Mesodermal cell (in vitro differentiated cells): ENCODE measurements around the gene GLOD4.

ENCODE experiments used
- H3K27ac ChIP-seq: 2 replicates; pipeline ENCODE4 v1.7.0; 2013; ENCODE audit warnings: mild to moderate bottlenecking, low read depth, low read length, moderate library complexity; ENCODE audit not compliant: severe bottlenecking
- H3K36me3 ChIP-seq: 2 replicates; pipeline ENCODE4 v1.7.1; 2013; ENCODE audit warnings: mild to moderate bottlenecking, low read length, moderate library complexity; ENCODE audit not compliant: control insufficient read depth, insufficient read depth
- H3K4me1 ChIP-seq: one replicate; pipeline ENCODE4 v1.7.1; 2013; ENCODE audit warnings: mild to moderate bottlenecking, low read length; ENCODE audit not compliant: insufficient read depth, control insufficient read depth, poor library complexity, severe bottlenecking
- H3K4me3 ChIP-seq: 2 replicates; pipeline ENCODE4 v1.7.0; 2013; ENCODE audit warnings: low read length, control low read depth, mild to moderate bottlenecking; ENCODE audit not compliant: insufficient read depth, poor library complexity, severe bottlenecking; ENCODE audit errors: extremely low read depth
- H3K9me3 ChIP-seq: 2 replicates; pipeline ENCODE4 v1.7.1; 2013; ENCODE audit warnings: mild to moderate bottlenecking, low read length, moderate library complexity; ENCODE audit not compliant: control insufficient read depth
- WGBS, 2 experiments: methylation state at CpG; one replicate each; pipeline ENCODE4 v1.1.5; 2013; ENCODE audit warnings: missing lambda C conversion rate in 2 of 2; ENCODE audit not compliant: insufficient coverage in 2 of 2; 5-methylcytosine and 5-hydroxymethylcytosine counted together

Gene GLOD4

DNA sequence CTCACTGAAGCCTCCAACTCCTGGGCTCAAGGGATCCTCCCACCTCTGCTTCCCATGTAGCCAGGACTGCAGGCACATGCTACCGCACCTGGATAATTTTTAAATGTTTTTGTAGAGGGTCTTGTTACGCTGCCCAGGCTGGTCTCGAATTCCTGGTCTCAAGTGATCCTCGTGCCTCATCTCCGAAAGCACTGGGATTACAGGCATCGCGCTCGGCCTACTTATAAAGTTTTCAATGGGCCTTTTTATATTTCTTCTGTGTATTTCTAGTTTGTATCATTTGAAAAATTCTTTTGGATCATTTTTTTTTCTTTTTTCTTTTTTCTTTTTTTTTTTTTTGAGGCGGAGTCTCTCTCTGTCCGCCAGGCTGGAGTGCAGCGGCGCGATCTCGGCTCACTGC, 57.0 kb downstream of the GLOD4 start:
- H3K4me1 ChIP-seq, result no peaks in the 10 kb centered on the region
- no peak overlapping the region for H3K27ac ChIP-seq
- H3K4me3 ChIP-seq, result no peak overlapping the region
- WGBS, 2 experiments, result 92 to 94% methylated on average over 4 to 10 of the region's 14 CpGs
- no peaks in the 10 kb centered on the region for H3K9me3 ChIP-seq
- no peaks in the 10 kb centered on the region for H3K36me3 ChIP-seq

DNA sequence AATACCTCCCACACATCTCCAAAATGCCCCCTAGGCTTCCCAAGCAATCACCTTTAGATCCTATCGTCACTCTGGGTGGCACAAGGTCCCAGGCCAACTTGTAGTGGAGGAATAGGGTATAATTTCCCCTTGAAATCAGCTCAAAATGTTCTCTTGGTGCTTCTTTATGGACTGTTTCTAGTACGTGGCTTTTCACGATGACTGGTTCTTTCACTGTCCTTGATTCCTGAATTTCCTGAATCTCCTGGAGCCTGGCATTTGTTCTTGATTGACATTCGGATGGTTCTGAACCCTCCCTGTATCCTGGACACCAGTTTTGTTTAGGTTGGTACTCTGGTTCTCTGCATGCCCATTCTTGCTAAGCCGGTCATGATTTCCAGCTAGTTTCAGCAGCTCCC, 60.5 kb downstream of the GLOD4 start:
- Histone ChIP-seq H3K27ac (no peak overlapping the region), H3K4me3 (no peak overlapping the region), H3K9me3 (no peaks in the 10 kb centered on the region), H3K36me3 (no peaks in the 10 kb centered on the region), H3K4me1 (no peaks in the 10 kb centered on the region)
- whole genome bisulfite sequencing, 2 experiments, result 82 to 83% methylated on average over 3 to 5 of the region's 5 CpGs

DNA sequence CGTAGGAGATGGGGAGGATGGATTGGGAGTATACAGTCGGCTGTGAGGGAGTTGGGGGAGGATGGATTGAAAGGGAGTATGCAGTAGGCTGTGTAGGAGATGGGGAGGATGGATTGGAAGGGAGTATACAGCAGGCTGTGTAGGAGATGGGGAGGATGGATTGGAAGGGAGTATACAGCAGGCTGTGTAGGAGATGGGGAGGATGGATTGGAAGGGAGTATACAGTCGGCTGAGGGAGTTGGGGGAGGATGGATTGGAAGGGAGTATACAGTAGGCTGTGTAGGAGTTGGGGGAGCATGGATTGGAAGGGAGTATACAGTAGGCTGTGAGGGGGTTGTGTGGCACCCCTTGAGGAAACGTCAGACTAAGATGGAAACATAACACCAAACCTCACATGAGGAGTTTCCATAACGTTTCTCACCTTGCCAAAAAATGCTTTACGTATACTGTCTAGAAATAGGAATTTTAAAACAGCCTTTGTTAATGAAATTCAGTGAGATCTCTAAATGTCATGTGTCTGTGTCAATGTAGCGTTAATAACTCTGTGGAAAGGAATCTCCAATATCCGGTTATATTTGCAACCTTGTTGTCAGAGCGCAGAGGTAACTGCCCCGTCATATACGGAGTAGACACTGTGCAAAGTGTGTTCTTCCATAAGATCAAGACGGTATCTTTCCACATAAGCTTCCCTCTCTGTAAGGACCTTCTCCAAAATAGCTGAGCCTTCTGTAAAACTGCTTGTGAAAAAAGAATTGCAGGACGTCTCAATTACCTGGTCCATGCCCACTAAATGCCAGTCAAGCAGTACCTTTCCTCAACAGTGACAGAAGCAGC, 61.2 kb downstream of the GLOD4 start:
- Histone ChIP-seq H3K27ac (no peak overlapping the region), H3K9me3 (no peaks in the 10 kb centered on the region), H3K4me3 (no peak overlapping the region), H3K36me3 (no peaks in the 10 kb centered on the region), H3K4me1 (no peaks in the 10 kb centered on the region)
- 82 to 88% methylated on average over 10 of the region's 13 CpGs for WGBS, 2 experiments

DNA sequence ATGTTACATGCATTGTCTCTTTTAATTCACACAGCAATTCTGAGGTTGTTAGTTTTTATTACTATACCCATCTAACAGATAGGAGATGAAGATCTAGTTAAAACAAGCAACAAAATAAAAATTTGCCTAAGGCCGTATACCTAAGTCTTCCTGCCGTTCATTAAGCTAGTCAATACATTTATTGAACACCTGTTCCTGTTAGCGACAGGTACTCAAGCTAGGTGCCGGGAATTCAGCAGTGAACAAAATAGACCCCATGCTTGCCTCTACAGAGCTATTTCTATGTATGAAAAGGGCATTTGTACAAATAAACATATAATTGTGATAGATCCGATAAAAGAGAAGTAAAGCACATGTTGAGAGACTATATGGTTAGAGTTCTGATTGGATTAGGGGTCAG, 64.0 kb downstream of the GLOD4 start:
- WGBS, 2 experiments, result 92 to 94% methylated on average over 2 to 4 of the region's 5 CpGs
- no peaks in the 10 kb centered on the region for H3K36me3 ChIP-seq
- H3K4me1 ChIP-seq, result peaks cover 4% of the 10 kb centered on the region
- no peak overlapping the region for H3K27ac ChIP-seq
- H3K9me3 ChIP-seq, result no peaks in the 10 kb centered on the region
- H3K4me3 ChIP-seq, result no peak overlapping the region
